Measurements from ENCODE around the gene B9D2.
"Not testable (repeated sequence)": the region's sequence is repeated elsewhere in the genome, so short reads cannot be mapped to it uniquely, and the experiment has no call there.

The B9D2 gene

GRCh38 chr19:41373993-41374392 is 10.0 kb upstream of the B9D2 start:
- no peak overlapping the region for H3K4me3 ChIP-seq (ENCODE audit: low read depth, low read length)
- DNase-seq (ENCODE audit: low read depth), result no peak
- TF ChIP-seq CTCF (IDR thresholded peaks at IDR 0.05; ENCODE audit: control insufficient read depth, extremely low read depth, insufficient read depth), result no peak

DNA sequence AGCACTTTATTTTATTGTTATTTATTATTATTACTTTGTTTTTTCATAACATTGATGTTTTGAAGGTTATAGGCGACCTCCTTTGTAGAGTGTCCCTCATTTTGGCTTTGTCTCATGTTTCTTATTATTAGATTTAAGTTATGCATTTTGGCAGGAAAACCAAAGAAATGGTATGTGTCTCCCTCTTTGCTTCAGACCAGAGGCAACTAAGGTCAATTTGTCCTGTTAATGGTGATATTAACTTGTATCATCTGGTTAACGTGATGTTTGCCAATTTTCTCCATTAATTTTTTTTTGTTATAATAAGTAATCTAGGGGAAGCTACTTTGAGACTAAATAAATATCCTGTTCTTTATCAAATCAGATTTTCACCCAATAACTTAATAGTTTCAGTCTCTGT is 8.6 kb upstream of the B9D2 start:
- no peak for TF ChIP-seq CTCF (IDR thresholded peaks at IDR 0.05; ENCODE audit: control insufficient read depth, extremely low read depth, insufficient read depth)

GRCh38 chr19:41371541-41371940 is 7.6 kb upstream of the B9D2 start:
- no peak for DNase-seq (ENCODE audit: low read depth)
- no peak overlapping the region for H3K4me3 ChIP-seq (ENCODE audit: low read depth, low read length)
- TF ChIP-seq CTCF (IDR thresholded peaks at IDR 0.05; ENCODE audit: control insufficient read depth, extremely low read depth, insufficient read depth), result no peak

More for the DNA sequence above, 8.6 kb upstream of the B9D2 start:
- no peak overlapping the region for H3K4me3 ChIP-seq (ENCODE audit: low read depth, low read length)
- no peak for DNase-seq (ENCODE audit: low read depth)

DNA sequence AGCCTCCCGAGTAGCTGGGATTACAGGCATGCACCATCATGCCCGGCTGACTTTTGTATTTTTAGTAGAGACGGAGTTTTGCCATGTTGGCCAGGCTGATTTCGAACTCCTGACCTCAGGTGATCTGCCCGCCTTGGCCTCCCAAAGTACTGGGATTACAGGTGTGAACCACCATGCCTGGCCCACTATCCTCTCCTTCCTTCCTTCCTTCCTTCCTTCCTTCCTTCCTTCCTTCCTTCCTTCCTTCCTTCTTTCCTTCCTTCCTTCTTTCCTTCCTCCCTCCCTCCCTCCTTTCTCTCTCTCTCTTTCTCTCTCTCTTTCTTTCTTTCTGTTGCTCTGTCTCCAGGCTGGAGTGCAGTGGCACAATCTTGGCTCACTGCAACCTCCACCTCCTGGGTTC is 7.2 kb upstream of the B9D2 start:
- H3K4me3 ChIP-seq (ENCODE audit: low read depth, low read length); DNase-seq (ENCODE audit: low read depth): not testable (repeated sequence)

GRCh38 chr19:41369769-41370168 is 5.8 kb upstream of the B9D2 start:
- no peak overlapping the region for H3K4me3 ChIP-seq (ENCODE audit: low read depth, low read length)
- no peak for TF ChIP-seq CTCF (IDR thresholded peaks at IDR 0.05; ENCODE audit: control insufficient read depth, extremely low read depth, insufficient read depth)
- DNase-seq (ENCODE audit: low read depth), result no peak

DNA sequence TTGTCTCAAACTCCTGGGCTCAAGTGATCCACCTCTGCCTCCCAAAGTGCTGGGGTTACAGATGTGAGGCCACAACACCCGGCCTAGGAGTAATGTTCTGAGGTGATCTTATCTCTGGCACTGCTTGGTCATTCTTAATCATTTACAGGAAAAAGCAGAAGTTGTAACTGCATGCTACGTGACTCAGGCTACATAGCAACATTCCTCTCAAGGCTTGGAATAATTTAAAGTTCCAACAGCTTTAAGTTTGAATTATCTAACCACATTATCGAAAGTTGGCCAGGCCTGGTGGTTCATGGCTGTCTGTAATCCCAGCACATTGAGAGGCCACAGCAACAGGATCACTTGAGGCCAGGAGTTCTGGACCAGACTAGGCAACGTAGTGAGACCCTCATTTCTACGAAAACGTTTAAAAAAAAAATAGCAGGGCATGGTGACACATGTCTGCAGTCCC is 3.9 kb upstream of the B9D2 start:
- TF ChIP-seq CTCF (IDR thresholded peaks at IDR 0.05; ENCODE audit: control insufficient read depth, extremely low read depth, insufficient read depth), result no peak
- no peak for DNase-seq (ENCODE audit: low read depth)
- no peak overlapping the region for H3K4me3 ChIP-seq (ENCODE audit: low read depth, low read length)

GRCh38 chr19:41366089-41366488 is 2.1 kb upstream of the B9D2 start:
- no peak overlapping the region for H3K4me3 ChIP-seq (ENCODE audit: low read depth, low read length)
- no peak for DNase-seq (ENCODE audit: low read depth)
- no peak for TF ChIP-seq CTCF (IDR thresholded peaks at IDR 0.05; ENCODE audit: control insufficient read depth, extremely low read depth, insufficient read depth)
